ENCODE measurements around the gene C10orf143.

- TF ChIP-seq, protein P1, sequence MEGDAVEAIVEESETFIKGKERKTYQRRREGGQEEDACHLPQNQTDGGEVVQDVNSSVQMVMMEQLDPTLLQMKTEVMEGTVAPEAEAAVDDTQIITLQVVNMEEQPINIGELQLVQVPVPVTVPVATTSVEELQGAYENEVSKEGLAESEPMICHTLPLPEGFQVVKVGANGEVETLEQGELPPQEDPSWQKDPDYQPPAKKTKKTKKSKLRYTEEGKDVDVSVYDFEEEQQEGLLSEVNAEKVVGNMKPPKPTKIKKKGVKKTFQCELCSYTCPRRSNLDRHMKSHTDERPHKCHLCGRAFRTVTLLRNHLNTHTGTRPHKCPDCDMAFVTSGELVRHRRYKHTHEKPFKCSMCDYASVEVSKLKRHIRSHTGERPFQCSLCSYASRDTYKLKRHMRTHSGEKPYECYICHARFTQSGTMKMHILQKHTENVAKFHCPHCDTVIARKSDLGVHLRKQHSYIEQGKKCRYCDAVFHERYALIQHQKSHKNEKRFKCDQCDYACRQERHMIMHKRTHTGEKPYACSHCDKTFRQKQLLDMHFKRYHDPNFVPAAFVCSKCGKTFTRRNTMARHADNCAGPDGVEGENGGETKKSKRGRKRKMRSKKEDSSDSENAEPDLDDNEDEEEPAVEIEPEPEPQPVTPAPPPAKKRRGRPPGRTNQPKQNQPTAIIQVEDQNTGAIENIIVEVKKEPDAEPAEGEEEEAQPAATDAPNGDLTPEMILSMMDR (IDR thresholded peaks at IDR 0.05): no peak
- no peak for TF ChIP-seq POLR2AphosphoS5 (IDR thresholded peaks at IDR 0.05)
These were observed 66.3 kb downstream of the C10orf143 start for GRCh38 chr10:130044067-130045061.
